HG02588 (cell line): ENCODE data around the gene NCK2.

ENCODE experiments used
- ATAC-seq: cut with Tn5 transposase; IDR thresholded peaks from one replicate; pipeline ENCODE4 v1.9.1; 2021; ENCODE audit warnings: mild to moderate bottlenecking, moderate library complexity; ENCODE audit not compliant: unreplicated experiment

NCK2 gene

GRCh38 chr2:105744909-105745853 lies at the start of gene NCK2:
TSS of gene NCK2 (plus strand) at chr2:105744912. CDS start at chr2:105855064, 110,152 bp downstream.
- peak; percentile 22 for ATAC-seq

GRCh38 chr2:105697781-105698449 lies 46.8 kb upstream of the NCK2 start:
- no peak for ATAC-seq

- no peak for ATAC-seq
Observed at GRCh38 chr2:105698820-105699219, 45.9 kb upstream of the NCK2 start.

- ATAC-seq = no peak
Observed at GRCh38 chr2:105701042-105701441, 43.7 kb upstream of the NCK2 start.

- ATAC-seq = no peak
Observed at GRCh38 chr2:105708697-105709096, 36.0 kb upstream of the NCK2 start.

GRCh38 chr2:105711394-105711793 lies 33.3 kb upstream of the NCK2 start:
- ATAC-seq = no peak

- no peak for ATAC-seq
Observed at GRCh38 chr2:105712166-105712915, 32.4 kb upstream of the NCK2 start.

GRCh38 chr2:105712981-105713596 lies 31.6 kb upstream of the NCK2 start:
- no peak for ATAC-seq

- no peak for ATAC-seq
Observed at GRCh38 chr2:105714141-105714540, 30.6 kb upstream of the NCK2 start.

- no peak for ATAC-seq
Observed at GRCh38 chr2:105718846-105719481, 25.7 kb upstream of the NCK2 start.

GRCh38 chr2:105721991-105722511 lies 22.7 kb upstream of the NCK2 start:
- ATAC-seq = no peak

GRCh38 chr2:105722726-105723297 lies 21.9 kb upstream of the NCK2 start:
- no peak for ATAC-seq

- ATAC-seq = no peak
Observed at GRCh38 chr2:105723431-105723830, 21.3 kb upstream of the NCK2 start.

GRCh38 chr2:105725388-105725787 lies 19.3 kb upstream of the NCK2 start:
- ATAC-seq = no peak

- no peak for ATAC-seq
Observed at GRCh38 chr2:105730170-105730569, 14.5 kb upstream of the NCK2 start.

GRCh38 chr2:105731511-105731910 lies 13.2 kb upstream of the NCK2 start:
- ATAC-seq = no peak

- ATAC-seq = no peak
Observed at GRCh38 chr2:105732101-105732500, 12.6 kb upstream of the NCK2 start.

GRCh38 chr2:105732955-105733607 lies 11.6 kb upstream of the NCK2 start:
- peak; percentile 54 for ATAC-seq

GRCh38 chr2:105733875-105734274 lies 10.8 kb upstream of the NCK2 start:
- no peak for ATAC-seq
